ENCODE results near the gene LEAP2.

DNA sequence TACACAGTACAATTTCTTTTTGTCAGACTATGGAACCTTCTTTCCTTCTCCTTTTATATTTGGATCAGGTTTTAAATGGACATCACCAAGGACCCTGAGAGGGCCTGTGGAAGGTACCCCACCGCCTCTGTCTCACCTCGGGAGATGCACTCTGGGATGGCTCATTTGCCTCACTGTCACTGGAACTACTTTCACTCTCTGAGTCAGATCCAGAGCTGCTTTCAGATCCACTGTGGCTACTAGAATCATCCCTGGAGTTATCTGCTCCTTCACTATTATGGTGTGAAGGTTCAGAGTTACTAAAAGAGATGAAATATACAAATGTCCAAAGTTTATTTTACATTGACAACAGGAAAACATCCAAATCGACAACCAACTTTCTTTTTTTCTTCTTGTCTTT, 24.6 kb downstream of the LEAP2 start:
- TF ChIP-seq, protein P1, sequence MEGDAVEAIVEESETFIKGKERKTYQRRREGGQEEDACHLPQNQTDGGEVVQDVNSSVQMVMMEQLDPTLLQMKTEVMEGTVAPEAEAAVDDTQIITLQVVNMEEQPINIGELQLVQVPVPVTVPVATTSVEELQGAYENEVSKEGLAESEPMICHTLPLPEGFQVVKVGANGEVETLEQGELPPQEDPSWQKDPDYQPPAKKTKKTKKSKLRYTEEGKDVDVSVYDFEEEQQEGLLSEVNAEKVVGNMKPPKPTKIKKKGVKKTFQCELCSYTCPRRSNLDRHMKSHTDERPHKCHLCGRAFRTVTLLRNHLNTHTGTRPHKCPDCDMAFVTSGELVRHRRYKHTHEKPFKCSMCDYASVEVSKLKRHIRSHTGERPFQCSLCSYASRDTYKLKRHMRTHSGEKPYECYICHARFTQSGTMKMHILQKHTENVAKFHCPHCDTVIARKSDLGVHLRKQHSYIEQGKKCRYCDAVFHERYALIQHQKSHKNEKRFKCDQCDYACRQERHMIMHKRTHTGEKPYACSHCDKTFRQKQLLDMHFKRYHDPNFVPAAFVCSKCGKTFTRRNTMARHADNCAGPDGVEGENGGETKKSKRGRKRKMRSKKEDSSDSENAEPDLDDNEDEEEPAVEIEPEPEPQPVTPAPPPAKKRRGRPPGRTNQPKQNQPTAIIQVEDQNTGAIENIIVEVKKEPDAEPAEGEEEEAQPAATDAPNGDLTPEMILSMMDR (IDR thresholded peaks at IDR 0.05), result no peak
- TF ChIP-seq POLR2A (IDR thresholded peaks at IDR 0.05), result no peak

All from heart left ventricle (tissue), 13 donors.